Stimulated activated CD4-positive, alpha-beta T cell treated with anti-CD3 and anti-CD28 coated beads, Interleukin-12 subunit alpha, Interleukin-12 subunit beta, amount 100 ng/mL, for 4 hours (primary cell): ENCODE measurements around the gene UVSSA.

Experiments
- DNase-seq: peaks from one replicate; pipeline ENCODE4 v3.0.0-alpha.2; 2020

Gene UVSSA, protein sequence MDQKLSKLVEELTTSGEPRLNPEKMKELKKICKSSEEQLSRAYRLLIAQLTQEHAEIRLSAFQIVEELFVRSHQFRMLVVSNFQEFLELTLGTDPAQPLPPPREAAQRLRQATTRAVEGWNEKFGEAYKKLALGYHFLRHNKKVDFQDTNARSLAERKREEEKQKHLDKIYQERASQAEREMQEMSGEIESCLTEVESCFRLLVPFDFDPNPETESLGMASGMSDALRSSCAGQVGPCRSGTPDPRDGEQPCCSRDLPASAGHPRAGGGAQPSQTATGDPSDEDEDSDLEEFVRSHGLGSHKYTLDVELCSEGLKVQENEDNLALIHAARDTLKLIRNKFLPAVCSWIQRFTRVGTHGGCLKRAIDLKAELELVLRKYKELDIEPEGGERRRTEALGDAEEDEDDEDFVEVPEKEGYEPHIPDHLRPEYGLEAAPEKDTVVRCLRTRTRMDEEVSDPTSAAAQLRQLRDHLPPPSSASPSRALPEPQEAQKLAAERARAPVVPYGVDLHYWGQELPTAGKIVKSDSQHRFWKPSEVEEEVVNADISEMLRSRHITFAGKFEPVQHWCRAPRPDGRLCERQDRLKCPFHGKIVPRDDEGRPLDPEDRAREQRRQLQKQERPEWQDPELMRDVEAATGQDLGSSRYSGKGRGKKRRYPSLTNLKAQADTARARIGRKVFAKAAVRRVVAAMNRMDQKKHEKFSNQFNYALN

DNA sequence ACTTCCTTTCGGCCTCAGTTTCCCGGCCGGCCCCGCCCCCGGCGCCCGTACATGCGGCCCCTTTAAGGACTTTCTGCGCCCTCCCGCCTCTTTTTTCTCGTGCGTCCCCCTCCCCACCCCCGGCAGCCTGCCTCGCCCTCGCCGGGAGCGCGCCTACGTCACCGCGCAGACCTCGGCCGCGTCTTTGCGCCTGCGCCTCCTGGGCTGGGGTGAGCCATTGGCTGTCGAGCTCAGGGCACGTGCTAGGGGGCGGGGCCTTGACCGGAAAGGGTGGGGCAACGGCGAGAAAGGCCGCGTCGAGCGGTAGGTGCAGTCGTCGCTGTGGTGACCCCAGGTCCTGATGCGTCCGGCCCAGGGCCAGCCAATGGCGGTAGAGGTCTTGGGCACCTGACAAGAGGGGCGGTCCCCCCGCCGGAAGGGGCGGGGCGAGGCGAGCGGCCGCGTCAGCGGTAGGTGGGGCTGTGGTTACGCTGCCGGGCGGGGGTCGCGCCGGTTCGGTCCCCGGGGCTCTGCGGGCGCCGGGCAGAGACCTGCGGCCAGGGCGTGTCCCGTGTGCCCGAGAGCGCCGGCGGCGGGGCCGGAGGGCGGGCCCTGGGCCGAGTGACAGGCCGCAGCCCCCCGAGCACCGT is at the start of gene UVSSA:
UVSSA (plus strand) TSS at position 428 of the 629 bp plus-strand sequence. CDS start 884 bp downstream, outside the sequence.
- peak; percentile 100 for DNase-seq

DNA sequence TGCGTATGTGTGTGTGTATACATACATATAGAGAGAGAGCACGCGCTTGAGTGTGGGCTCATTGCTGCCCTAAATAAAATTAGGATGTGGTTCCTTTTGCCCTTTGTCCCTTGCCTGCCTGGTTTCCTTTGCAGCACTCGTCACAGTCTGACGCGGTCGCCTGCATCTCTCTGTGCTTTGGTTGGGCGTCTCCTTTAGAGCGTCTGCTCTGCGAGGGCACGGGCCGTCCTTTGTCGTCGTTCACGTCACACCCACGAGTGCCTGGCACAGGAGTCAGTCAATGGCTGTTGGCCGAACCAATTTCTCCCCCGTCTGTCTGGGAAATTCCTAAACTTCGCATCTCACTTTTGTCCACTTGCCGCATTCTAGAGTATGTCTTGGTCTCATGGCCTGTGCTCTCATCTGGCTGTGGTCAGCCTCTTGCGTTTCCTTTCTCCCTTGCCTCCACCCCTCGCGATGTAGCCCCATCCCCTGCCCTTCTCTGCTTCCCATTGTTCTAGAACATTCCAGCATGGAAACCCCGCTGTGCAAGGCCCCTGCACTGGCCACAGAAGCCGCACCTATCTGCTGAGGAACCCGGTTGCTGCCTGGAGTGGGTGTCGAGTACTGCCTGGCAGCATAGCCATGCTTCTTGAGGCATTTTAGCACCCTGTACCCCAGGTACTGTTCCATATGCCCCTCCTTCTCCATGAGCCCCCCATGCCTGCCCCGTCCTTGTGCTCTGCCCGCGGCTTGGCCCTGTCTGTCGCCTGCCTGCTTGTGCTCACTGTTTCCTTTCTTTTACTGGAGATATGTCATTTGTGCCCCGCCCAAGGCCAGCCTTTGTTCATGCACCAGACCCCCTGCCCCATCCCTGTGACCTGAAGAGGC is 49.3 kb upstream of the UVSSA start:
- no peak for DNase-seq

DNA sequence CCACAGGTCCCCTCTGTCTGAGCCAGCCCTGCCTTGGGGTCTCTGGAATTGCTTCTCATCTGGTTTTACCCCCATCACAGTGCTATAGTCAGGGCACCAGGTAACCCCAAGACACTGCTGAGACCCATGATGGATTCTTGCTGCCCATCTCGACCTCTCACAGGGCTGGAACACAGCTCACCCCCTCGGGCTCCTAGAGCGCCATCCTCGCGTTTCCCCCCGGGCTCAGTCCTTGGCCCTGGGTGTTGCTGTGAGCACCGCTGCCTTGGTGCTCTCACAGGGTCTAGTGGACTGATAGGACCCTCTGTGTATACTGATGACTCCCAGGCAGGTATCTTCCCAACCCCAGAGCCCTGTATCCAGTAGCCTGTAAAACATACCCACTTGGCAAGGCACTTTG is 48.5 kb upstream of the UVSSA start:
- no peak for DNase-seq

DNA sequence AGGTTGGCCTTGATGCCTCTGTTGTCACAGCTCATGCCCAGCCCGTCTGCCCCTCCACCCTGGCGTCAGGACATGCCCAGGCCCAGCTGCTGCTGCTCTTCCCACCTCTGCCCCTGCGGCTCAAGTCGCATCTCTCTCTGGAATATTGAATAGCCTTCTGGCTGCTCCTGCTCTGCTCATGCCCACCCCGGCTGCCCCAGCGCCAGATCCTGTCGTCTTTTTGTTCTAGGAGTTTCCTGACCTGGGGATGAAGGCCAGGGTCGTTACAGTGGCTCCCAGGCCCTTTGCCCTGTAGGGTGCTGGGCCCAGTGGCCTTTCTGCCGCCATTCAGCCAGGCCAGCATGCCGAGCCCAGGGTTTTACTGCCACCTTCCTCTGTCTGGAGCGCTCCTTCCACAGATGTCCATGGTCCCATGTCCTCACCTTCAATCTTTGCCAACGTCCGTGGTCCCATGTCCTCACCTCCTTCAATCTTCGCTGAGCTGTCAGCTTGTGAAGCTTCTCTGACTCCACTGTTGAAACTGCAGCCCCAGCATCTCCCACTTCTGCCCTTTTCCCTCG is 47.6 kb upstream of the UVSSA start:
- no peak for DNase-seq

DNA sequence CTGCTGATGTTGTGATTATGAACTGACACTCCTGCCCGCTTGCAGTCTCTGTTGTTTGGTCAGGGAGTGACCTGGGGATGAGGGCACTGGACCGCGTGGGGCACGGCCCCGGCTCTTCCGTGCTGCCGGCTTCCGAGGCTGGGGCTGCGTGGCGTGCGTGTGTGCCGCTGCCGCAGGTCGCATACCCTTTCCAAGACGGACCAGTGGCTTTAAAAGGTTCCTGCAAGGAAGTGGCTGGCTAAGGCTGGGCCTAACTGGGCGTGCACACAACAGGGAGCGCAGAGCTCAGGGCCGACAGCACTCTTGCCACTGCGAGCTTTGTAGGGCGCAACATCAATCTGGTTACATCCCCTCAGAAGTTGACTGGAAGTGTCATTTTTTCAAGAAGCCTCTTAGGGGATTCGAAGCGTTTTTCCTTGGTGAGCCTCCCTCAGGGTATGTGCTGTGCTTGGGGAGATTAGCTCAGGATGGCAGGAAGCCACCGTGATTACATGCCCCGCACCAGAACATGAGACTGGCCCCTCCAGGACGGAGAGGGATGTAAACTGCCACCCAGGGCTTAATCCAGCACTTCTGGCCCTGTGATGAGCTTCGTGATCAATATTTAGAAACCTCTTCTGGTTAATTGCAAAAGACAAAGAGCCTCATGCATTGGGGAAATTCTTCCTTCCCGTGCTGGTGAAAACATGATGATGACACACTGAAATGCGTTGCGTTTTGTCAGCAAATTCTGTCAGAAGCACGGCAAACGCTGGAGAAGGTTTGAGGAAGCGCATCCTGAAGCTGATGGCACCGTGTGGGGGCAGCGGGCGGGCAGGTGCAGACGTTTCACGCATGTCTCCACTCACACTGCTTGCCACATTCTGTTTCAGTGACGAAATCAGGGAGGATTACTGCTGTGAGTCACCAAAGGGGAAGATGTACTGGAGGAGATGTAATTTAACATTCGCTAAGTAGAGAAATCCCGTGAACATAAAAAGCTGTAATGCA is 46.2 kb upstream of the UVSSA start:
- DNase-seq = no peak

DNA sequence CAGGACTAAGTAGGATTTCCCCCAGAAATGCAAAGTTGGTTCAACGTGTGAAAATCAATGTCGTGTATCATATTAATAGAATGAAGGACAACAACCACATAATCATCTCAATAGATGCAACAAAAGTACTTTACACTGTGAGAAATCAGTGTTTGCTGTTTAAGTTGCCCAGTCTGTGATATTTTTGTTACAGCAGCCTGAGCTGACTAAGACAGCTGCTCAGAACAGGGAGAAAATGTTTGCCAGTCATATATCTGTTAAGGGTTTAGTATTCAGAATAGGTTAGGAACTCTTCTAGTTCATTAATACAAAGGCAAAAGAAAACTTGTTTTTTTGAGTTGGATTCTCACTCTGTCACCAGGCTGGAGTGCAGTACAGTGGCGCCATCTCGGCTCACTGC is 44.8 kb upstream of the UVSSA start:
- no peak for DNase-seq

DNA sequence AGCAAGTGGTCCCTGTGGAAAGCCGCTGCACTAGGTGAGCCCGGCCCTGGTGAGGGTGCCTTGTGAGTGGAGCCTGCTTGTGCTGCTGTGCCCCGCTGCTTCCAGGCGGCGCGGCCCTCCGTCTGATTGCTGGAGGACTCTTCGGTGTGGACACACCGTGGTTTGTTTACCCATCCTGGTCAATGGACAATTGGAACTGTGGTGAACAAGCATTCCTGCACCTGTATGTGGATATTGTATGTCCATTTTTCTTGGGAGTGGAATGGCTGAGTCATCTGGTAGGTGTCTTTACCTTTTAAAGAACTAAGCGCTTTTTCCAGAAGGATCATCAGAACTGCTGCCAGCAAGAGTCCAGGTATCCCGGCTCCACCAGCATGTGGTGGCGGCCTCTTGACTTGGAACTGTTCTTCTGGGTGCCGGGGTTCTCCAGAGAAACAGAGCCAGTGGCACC is 41.7 kb upstream of the UVSSA start:
- DNase-seq = no peak

DNA sequence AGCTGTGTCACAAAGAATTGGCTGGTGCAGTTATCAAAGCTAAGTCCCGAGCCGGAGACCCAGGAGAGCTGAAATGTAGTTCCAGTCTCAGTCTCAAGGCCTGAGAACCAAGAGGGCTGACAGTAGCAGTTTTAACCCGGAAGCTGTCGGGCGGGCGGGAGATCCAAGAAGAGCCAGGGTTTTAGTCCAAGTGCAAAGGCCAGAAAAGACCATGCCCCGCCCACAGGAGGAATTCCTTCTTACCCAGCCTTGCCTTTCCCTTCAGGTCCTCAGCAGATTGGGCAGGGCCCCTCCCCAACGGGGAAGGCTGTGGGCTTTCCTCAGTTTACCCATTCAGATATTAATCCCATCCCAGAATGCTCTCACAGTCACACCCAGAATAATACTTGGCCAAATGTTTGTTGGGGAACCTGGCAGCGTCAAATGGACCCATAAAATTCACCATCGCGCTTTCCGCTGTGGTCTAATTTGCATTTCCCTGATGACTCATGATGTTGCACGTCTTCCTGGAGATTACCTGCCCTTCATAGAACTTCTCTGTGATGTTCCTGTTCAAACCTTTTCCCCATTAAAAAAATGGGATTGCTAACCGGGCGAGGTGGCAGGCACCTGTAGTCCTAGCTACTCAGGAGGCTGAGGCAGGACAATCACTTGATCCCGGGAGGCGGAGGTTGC is 41.1 kb upstream of the UVSSA start:
- DNase-seq = no peak

DNA sequence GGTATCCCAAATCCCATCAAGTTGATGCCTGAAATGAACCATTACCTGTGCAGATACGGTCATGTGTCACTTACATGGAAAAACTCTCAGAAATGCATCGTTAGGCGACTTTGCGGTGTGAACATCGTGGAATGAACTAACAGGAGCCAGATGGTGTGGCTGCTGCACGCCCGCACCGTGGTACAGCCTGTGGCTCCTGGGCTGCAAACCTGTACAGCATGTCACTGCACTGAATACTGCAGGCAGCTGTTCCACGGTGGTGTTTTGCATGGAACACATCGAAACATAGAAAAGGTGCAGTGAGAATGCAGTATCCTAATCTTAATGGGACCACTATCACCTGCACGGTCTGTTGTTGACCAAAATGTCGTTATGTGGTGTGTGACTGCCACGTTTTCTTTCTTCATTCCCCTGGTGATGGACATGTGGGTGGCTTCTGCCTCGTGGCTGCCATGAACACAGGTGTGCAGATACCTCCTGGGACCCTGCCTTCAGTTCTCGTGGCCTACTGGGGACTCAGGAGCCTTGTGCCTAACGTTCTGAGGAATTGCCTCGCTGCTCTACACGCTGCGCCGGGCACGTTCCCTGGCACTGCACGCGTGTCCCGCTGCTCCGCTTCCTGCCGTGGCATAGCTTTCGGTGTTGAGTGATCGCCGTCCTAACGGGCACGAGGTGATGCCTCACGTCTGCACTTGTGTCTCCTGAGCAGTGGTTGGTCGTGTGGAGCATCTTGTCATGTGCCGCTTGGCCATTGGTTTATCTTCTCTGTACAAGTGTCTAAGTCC is 38.9 kb upstream of the UVSSA start:
- DNase-seq = no peak

DNA sequence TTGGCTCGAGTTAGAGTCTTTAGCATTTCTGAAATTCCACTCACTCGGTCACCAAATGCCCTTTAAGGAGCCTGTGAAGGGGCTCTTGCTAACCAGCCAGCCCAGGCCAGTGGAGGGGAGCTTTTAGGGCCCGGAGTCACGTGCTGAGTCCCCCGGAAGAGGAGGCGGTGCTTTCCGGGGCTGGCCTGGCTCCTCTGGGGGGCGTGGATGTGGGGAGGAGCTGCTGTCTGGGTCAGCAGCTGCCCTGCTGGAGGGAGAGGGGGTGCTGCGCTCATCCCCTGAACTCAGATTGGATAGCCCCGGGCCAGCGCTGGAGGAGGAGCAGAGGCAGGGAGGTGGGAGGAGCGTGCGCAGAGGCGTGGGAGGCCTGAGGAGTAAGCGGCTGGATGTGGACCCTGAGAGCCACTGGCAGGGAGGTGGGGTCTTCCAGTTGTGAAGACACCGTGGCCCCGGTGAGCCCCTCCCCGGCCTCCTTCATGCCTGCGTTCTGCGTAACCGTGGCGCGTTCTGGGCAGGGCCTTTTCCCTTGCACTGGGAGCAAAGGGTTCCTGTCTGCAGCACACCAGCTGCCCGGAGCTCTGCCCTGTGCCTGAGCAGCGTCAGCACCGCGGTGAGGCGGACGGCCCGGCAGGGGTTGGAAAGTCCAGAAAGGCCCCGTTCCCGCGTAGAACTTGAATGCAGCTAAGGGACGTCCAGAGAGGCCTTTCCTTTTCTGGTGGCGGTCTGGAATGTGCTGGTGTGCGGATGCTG is 37.6 kb upstream of the UVSSA start:
- peak; percentile 46 for DNase-seq

DNA sequence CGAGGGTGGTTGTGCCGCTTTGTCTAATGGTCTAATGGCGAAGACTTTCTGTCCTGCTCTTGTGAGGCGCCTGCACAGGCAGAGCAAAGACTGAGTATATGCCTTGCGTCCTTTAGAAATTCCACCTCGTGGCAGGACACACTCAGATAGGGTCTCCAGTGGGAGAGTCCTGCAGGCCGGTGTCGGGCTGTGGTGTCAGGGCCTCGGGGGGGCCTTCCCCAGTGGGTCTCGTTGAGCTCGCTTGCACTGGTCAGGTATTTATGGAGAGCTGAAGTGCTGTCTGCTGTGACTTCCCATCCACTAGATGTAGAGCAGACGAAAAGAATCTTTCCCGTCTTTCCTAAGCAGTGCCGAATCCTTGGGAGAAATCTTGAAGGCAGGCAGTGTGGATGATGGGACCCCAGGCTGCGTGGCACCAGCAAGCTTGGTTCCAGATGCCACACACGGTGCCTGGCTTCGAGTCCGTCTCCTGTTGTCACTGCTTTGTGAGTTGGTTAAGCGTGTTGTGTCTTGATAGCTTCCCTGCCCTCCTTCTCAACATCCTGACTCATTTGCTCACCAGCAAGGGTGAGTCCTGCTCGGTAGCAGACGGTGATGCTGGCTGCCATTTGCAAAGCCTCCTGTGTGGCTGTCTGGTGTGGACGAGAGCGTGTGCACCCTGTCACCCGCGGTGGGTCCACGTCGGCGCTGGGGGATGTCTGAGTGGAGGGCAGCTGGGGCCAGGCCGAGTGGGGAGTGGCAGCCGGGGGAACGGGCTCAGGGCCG is 36.8 kb upstream of the UVSSA start:
- DNase-seq = no peak

DNA sequence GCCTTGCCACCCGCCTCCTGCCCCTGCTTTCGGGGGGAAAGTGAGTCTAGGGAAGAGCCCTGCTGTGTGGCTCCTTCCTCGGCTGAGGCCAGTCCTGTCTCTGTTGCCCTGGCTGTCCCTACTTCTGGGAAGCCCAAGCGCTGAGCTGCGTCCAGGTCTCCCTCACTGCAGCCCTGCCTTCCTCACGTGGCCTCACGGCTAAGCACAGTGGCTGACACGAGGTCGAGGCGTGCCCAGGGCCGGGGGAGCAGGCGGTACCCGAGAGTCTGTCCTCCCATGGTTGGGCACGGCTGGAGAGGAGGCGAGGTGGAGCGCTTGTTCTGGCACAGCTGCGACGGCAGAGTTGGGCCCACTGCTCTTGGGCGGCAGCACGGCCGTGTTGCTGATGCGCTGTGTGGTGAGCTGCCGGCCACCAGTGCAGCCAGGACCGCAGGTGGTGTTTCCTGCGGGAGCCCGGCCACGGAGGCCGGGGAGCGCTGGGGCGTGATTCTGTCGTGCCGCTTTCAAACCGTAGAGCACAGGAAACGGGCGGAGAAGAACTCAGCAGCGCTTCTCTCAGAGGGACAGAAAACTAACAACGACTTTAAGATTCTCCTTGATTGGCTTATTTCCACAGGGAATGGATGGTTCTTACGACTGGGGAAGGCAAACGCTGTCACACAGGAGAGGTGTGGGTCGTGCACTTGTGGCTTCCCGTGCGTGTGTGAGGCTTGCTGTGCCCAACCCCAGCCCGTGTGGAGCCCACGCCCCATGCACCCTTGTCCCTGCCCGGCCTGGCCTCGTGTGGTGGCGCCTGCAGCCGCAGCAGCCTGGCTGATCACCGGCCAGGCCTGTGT is 36.0 kb upstream of the UVSSA start:
- DNase-seq = no peak

DNA sequence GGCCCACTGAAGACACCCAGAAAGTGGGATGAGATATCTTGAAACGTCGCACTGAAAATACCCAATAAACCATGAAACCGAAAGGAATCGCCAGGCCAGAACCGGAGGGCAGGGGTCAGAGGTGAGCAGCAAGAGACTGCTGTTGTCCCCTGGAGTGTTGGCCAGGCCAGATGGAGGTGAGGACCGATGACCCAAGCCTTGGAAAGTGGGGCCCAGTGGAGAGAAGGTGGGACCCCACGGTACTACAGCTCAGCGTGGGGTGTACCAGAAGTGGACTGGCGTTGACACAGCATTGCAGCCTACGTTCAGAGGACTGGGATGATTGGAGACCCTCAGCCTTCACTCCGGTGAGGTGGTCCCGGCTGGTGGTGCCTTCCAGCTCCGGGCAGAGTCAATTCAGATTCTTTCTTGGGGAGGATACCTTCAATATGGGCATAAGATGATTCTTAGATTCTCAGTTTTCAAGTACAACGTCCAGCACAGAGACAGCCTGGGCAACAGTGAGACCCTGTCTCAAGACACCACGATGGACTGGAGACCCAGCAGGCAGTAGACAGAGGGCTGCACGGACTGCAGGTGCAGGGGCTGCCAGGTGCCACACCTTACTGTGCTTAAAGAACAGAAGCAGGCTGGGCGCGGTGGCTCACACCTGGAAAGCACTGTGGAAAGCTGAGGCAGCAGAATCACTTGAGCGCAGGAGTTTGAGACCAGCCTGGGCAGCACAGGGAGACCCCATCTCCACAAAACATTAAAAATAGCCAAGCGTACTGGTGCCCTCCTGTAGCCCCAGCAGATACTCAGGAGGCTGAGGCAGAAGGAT is 34.0 kb upstream of the UVSSA start:
- no peak for DNase-seq

DNA sequence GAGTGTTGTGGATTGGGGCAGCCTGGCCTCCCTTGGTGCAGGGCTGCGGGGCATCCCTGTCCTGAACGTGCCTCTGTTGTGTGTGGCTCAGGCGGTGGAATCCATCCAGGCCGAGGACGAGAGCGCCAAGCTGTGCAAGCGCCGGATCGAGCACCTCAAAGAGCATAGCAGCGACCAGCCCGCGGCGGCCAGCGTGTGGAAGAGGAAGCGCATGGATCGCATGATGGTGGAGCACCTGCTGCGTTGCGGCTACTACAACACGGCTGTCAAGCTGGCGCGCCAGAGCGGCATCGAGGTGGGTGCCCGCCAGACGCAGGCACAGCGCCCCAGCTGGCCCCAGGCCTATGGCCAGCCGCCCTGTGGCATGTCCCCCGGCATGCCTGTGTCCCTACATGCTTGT is 31.7 kb upstream of the UVSSA start:
- DNase-seq = no peak

DNA sequence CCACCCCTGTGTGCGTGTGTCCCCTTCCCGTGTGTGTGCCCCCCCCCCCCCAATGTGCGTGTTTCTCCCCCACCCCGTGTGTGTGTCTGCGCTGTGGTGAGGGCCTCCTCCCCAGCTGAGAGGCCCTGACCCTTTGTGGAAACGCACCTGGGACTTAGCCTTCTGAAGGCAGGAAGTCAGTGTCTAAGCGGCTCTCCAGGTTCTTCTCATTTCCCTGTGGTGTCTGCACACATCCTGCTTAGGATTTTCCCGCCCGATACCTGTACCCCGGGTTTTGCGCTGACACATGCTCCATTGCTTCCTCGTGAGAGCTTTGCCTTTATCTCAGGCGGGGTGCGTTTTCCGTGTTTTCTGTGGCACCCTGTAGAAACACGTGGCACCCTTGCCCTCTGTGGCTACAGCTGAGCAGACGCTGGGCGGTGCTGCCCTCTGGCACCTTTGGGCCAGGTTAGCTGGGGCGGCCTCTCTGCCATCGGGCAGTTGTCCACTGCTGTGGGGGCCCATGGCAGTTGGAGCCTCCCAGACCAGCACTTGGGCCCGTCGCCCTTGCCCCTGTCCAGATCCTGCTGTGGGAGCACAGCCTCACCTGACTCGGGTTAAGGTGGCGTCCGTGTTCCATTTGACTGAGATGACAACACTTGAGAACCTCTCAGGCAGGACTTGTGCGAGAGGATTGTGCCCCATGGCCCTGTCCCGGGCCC is 31.0 kb upstream of the UVSSA start:
- no peak for DNase-seq
